ENCODE data around the gene CHRND. TPM values are rescaled to one million over a fixed set of nuclear protein-coding genes. Genes with fewer than 3 reads are reported as not detected.

The CHRND gene
- total and polyA plus RNA-seq, 5 experiments from 2014 or later, result not detected

DNA sequence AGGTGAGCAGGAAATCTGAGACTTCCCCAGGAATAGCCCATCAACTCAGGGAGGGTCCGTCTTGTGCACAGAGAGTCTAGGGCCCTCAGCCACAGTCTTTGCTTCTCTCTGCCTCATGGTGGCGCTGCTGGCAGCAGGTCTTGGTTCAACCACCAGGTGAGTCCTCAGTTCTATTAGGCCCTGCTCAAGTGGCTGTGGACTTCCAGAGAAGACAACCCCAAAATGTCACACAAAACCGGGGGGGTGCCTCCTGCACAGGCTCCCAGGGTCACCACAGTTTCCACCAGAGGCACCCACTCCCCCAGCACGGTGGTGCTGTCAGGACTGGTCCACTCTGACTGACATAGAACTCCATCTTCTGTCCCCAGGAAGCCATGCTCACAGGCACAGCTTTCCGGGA is 11.1 kb downstream of the CHRND start:
- POLR2A ChIA-PET, result interaction anchor here (0.9 kb wide), 1 partner anchor 13 kb away, joined by 3 read pairs; the partner anchor contains the start of genes EIF4E2 and TIGD1
- no peak overlapping the region for H3K4me3 Mint-ChIP-seq
- H3K27ac Mint-ChIP-seq, result no peak overlapping the region
- H3K36me3 Mint-ChIP-seq, result no peaks in the 10 kb centered on the region
- DNase-seq, result no peak
- ATAC-seq, result no peak
- H3K4me1 Mint-ChIP-seq, result peaks cover 7 to 24% (median 12%) of the 10 kb centered on the region in 4 donors
- H3K9me3 Mint-ChIP-seq, result no peaks in the 10 kb centered on the region
- peaks cover 0 to 14% (median 7%) of the 10 kb centered on the region in 5 donors for H3K27me3 Mint-ChIP-seq

GRCh38 chr2:232537499-232537898 is 11.5 kb downstream of the CHRND start:
- DNase-seq (no peak), ATAC-seq (no peak)
- H3K36me3 Mint-ChIP-seq, result no peaks in the 10 kb centered on the region
- no peak overlapping the region for H3K4me3 Mint-ChIP-seq
- peaks cover 0 to 14% (median 7%) of the 10 kb centered on the region in 5 donors for H3K27me3 Mint-ChIP-seq
- H3K27ac Mint-ChIP-seq, result peak overlapping the region in 1 of 10 donors; percentile 16
- H3K4me1 Mint-ChIP-seq, result peaks cover 7 to 28% (median 13%) of the 10 kb centered on the region in 4 donors
- POLR2A ChIA-PET, result no interaction called here
- no peaks in the 10 kb centered on the region for H3K9me3 Mint-ChIP-seq

DNA sequence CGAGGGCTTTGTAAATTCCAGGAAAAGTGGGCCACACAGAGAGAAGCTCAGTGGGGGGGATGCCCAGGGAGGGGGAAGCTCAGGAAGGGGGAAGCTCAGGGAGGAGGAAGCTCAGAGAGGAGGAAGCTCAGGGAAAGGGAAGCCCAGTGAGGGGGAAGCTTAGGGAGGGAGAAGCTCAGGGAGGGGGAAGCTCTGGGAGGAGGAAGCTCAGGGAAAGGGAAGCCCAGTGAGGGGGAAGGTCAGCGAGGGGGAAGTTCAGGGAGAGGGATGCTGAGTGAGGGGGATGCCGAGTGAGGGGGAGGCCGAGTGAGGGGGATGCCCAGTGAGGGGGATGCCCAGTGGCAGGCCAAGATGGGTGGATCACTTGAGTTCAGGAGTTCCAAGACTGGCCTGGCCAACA is 12.7 kb downstream of the CHRND start:
- Mint-ChIP-seq H3K27ac (peak overlapping the region in 3 of 10 donors; percentile 0 to 51 (median 32)), H3K4me1 (peaks cover 13 to 37% (median 17%) of the 10 kb centered on the region in 4 donors), H3K36me3 (no peaks in the 10 kb centered on the region), H3K4me3 (no peak overlapping the region), H3K27me3 (peaks cover 0 to 6% (median 3%) of the 10 kb centered on the region in 5 donors), H3K9me3 (peaks cover 0 to 2% (median 0%) of the 10 kb centered on the region in 9 donors)
- ATAC-seq, result no peak
- no peak for DNase-seq
- POLR2A ChIA-PET, result interaction anchor here (0.7 kb wide), 1 partner anchor 11 kb away, joined by 6 read pairs; the partner anchor contains the start of gene TIGD1

DNA sequence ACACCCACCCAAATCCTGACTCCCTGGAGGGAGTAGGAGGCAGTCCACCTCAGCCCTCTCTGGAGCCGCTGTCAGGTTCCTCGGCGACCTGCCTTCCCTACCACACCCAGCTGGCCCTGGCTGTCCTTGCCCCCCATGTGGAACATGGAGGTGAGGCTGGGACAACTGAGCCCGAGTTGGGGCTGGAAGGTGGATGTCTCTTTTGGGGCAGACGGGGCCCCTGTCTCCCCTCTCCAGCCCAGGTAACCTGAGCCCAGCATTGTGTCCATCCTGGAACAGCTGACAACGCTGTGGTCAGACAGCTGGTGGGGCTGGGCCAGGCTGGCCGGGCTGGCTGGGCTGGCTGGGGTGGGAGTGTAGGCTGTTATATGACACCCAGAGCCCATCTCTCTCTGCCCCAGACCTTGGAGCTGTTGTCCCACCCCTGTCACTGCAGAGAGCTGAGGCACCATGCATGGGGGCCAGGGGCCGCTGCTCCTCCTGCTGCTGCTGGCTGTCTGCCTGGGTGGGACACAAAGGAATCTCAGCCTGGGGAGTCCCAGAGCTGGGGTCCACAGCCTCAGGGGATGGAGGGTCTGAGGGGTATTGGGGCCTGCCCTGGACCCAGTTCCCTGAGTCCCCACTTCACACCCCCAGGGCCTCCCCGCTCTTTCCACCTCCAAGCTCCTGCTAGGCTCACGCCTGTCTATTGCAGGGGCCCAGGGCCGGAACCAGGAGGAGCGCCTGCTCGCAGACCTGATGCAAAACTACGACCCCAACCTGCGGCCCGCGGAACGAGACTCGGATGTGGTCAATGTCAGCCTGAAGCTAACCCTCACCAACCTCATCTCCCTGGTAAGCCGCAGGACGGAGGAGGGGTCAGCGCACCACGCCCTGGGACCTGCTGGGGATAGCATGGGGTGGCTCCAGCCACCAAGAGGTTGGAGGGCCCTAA is 13.6 kb downstream of the CHRND start, which contains the start of gene CHRNG:
Gene CHRNG (plus strand): TSS at position 395 of the 934 bp plus-strand sequence. CDS start 56 bp downstream, at position 451.
- H3K4me1 Mint-ChIP-seq, result peaks cover 16 to 43% (median 18%) of the 10 kb centered on the region in 4 donors
- H3K36me3 Mint-ChIP-seq, result peaks cover 0 to 4% (median 2%) of the 10 kb centered on the region in 3 donors
- no peak within 1 kb of the TSS for H3K4me3 Mint-ChIP-seq
- H3K9me3 Mint-ChIP-seq, result peaks cover 0 to 2% (median 0%) of the 10 kb centered on the region in 9 donors
- ATAC-seq, result no peak
- H3K27me3 Mint-ChIP-seq, result peaks cover 0 to 4% (median 2%) of the 10 kb centered on the region in 5 donors
- DNase-seq, result no peak
- POLR2A ChIA-PET, result no interaction called here
- H3K27ac Mint-ChIP-seq, result peak within 1 kb of the TSS in 6 of 10 donors; percentile 0 to 75 (median 36)

GRCh38 chr2:232540441-232541041 is 14.6 kb downstream of the CHRND start:
- DNase-seq, result no peak
- POLR2A ChIA-PET, result no interaction called here

GRCh38 chr2:232541195-232541960 is 15.4 kb downstream of the CHRND start:
- H3K27ac Mint-ChIP-seq, result peak overlapping the region in 3 of 10 donors; percentile 14 to 29 (median 28)

More at GRCh38 chr2:232540441-232541041, 14.6 kb downstream of the CHRND start:
- H3K4me3 Mint-ChIP-seq, result no peak overlapping the region
- H3K27me3 Mint-ChIP-seq, result peaks cover 0 to 4% (median 2%) of the 10 kb centered on the region in 5 donors
- H3K4me1 Mint-ChIP-seq, result peaks cover 17 to 47% (median 19%) of the 10 kb centered on the region in 4 donors
- peak overlapping the region in 2 of 10 donors; percentile 22 to 70 for H3K27ac Mint-ChIP-seq
- H3K36me3 Mint-ChIP-seq, result peaks cover 0 to 10% (median 6%) of the 10 kb centered on the region in 3 donors
- ATAC-seq, result no peak
- peaks cover 0 to 2% (median 0%) of the 10 kb centered on the region in 9 donors for H3K9me3 Mint-ChIP-seq

DNA sequence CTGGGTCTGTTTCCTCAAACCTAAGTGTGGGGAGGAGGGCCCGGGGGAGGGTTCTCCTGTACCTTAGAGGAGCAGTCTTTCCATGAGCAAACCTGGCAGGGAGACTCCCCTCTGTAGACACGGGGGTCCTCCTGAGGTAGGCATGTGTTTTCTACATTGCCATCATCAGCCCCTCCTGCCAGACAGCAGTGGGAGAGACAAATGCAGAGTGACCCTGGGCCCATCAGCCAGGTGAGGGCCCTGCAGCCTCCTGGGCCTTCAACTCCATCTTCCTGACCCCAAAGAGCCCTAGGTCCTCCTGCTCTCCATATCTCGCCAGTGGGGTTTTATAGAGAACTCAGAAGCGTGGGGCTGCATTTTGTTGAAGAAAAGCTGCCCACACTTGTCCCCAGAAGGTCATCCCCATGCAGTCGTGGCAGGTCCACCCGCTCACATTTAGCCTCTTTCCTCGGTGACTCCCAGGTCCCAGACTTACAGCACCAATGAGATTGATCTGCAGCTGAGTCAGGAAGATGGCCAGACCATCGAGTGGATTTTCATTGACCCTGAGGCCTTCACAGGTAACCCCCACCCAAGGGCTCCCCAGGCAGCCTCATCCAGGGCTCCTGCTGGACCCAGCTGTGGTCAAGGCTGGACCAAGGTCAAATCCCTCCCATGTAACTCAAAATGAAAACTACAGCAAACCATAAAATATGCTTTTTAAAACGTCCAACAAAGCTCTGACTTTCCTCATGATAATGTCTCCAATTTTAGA is 16.2 kb downstream of the CHRND start:
- DNase-seq (no peak), ATAC-seq (peak in 1 of 2 donors; percentile 24)
- peaks cover 0 to 2% (median 0%) of the 10 kb centered on the region in 9 donors for H3K9me3 Mint-ChIP-seq
- no peak overlapping the region for H3K4me3 Mint-ChIP-seq
- POLR2A ChIA-PET, result no interaction called here
- peaks cover 0 to 2% (median 0%) of the 10 kb centered on the region in 5 donors for H3K27me3 Mint-ChIP-seq
- peak overlapping the region in 5 of 10 donors; percentile 41 to 68 (median 52) for H3K27ac Mint-ChIP-seq
- H3K4me1 Mint-ChIP-seq, result peaks cover 16 to 53% (median 30%) of the 10 kb centered on the region in 4 donors
- peaks cover 0 to 22% (median 17%) of the 10 kb centered on the region in 3 donors for H3K36me3 Mint-ChIP-seq

More at GRCh38 chr2:232541195-232541960, 15.4 kb downstream of the CHRND start:
- ATAC-seq (peak in 1 of 2 donors; percentile 18), DNase-seq (no peak)
- Mint-ChIP-seq H3K27me3 (peaks cover 0 to 3% (median 0%) of the 10 kb centered on the region in 5 donors), H3K36me3 (peaks cover 0 to 19% (median 13%) of the 10 kb centered on the region in 3 donors), H3K4me3 (peak overlapping the region in 1 of 10 donors; percentile 19), H3K9me3 (peaks cover 0 to 2% (median 0%) of the 10 kb centered on the region in 9 donors), H3K4me1 (peaks cover 18 to 48% (median 26%) of the 10 kb centered on the region in 4 donors)
- POLR2A ChIA-PET, result no interaction called here

- peaks cover 18 to 60% (median 38%) of the 10 kb centered on the region in 4 donors for H3K4me1 Mint-ChIP-seq
- H3K9me3 Mint-ChIP-seq, result peaks cover 0 to 2% (median 0%) of the 10 kb centered on the region in 9 donors
- POLR2A ChIA-PET, result no interaction called here
- DNase-seq, result no peak
- ATAC-seq, result no peak
- peak overlapping the region in 1 of 10 donors; percentile 51 for H3K4me3 Mint-ChIP-seq
- H3K27ac Mint-ChIP-seq, result peak overlapping the region in 5 of 10 donors; percentile 29 to 68 (median 44)
- H3K36me3 Mint-ChIP-seq, result peaks cover 0 to 23% (median 22%) of the 10 kb centered on the region in 3 donors
- H3K27me3 Mint-ChIP-seq, result peaks cover 0 to 2% (median 0%) of the 10 kb centered on the region in 5 donors
Observed at GRCh38 chr2:232542715-232543467, 16.9 kb downstream of the CHRND start.

DNA sequence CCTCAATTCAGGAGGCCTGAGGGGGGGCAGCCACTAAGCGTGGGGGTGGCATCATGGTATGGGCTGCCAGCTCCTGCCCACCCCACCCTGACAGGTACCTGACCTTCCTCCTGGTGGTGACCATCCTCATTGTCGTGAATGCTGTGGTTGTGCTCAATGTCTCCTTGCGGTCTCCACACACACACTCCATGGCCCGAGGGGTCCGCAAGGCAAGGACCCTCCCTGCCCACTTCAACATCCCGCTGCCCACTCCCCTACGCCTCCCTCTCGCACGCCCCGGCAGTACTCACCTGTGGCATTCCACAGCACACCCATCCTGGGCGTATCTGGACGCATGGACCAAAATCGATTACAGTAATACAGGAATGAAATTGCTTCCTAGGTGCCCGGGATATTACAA is 17.5 kb downstream of the CHRND start:
- Mint-ChIP-seq H3K9me3 (peaks cover 0 to 2% (median 0%) of the 10 kb centered on the region in 9 donors), H3K27ac (peak overlapping the region in 5 of 10 donors; percentile 25 to 51 (median 36)), H3K36me3 (peaks cover 2 to 27% (median 26%) of the 10 kb centered on the region in 3 donors), H3K27me3 (no peaks in the 10 kb centered on the region), H3K4me3 (no peak overlapping the region), H3K4me1 (peaks cover 15 to 61% (median 38%) of the 10 kb centered on the region in 4 donors)
- ATAC-seq (no peak), DNase-seq (no peak)
- POLR2A ChIA-PET, result no interaction called here

GRCh38 chr2:232543928-232544631 is 18.1 kb downstream of the CHRND start:
- Mint-ChIP-seq H3K9me3 (peaks cover 0 to 5% (median 0%) of the 10 kb centered on the region in 9 donors), H3K36me3 (peaks cover 8 to 31% (median 28%) of the 10 kb centered on the region in 3 donors), H3K4me1 (peaks cover 17 to 61% (median 42%) of the 10 kb centered on the region in 4 donors), H3K27me3 (no peaks in the 10 kb centered on the region), H3K27ac (peak overlapping the region in 1 of 10 donors; percentile 70), H3K4me3 (no peak overlapping the region)
- ATAC-seq (no peak), DNase-seq (no peak)
- POLR2A ChIA-PET, result no interaction called here
